B cell (primary cell): ENCODE data around the gene ZNF311.

Experiments used
- EZH2 ChIP-seq: IDR thresholded peaks from 2 replicates; pipeline ENCODE4 v1.6.1; 2012; ENCODE audit warnings: borderline replicate concordance, low read depth, mild to moderate bottlenecking, moderate library complexity, low read length; ENCODE audit not compliant: insufficient read depth, poor library complexity, severe bottlenecking
- TF ChIP-seq, protein P1 (sequence below): fragments of 200-600 bp; IDR thresholded peaks from one replicate; pipeline ENCODE4 v1.8.0; 2022; ENCODE audit warnings: antibody characterized with exemption, mild to moderate bottlenecking

DNA sequence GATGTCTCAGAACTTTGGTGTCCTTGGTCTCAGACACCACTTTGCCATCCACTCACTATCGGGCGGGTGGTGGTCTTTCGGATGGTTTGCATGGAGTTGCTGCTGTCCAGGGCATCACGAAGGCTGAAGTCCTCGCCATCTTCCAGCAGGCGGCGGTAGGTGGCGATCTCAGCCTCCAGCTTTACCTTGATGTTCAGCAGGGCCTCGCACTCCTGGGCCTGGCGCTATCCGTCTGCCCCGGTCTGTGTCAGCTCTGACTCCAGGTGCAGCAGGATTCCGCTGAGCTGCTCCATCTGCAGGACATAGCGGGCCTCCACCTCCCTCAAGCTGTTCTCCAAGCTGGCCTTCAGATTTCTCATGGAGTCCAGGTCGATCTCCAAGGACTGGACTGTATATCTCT is 36.0 kb downstream of the ZNF311 start:
- TF ChIP-seq, protein P1, sequence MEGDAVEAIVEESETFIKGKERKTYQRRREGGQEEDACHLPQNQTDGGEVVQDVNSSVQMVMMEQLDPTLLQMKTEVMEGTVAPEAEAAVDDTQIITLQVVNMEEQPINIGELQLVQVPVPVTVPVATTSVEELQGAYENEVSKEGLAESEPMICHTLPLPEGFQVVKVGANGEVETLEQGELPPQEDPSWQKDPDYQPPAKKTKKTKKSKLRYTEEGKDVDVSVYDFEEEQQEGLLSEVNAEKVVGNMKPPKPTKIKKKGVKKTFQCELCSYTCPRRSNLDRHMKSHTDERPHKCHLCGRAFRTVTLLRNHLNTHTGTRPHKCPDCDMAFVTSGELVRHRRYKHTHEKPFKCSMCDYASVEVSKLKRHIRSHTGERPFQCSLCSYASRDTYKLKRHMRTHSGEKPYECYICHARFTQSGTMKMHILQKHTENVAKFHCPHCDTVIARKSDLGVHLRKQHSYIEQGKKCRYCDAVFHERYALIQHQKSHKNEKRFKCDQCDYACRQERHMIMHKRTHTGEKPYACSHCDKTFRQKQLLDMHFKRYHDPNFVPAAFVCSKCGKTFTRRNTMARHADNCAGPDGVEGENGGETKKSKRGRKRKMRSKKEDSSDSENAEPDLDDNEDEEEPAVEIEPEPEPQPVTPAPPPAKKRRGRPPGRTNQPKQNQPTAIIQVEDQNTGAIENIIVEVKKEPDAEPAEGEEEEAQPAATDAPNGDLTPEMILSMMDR = no peak
- no peak for TF ChIP-seq EZH2
